Activated CD4-positive, alpha-beta T cell treated with anti-CD3 and anti-CD28 coated beads, Interleukin-10, Interleukin-2, amounts not matched to agents 100 ng/mL and 50 ng/mL, durations not matched to agents 16 hours and 8 hours (primary cell): ENCODE results near the gene PCCA.

Source experiments
- DNase-seq: peaks from one replicate; pipeline ENCODE4 v3.0.0-alpha.2; 2020

The PCCA gene

GRCh38 chr13:100483139-100483538 lies 394.2 kb downstream of the PCCA start:
- no peak for DNase-seq

GRCh38 chr13:100483841-100484381 lies 395.0 kb downstream of the PCCA start:
- no peak for DNase-seq

DNA sequence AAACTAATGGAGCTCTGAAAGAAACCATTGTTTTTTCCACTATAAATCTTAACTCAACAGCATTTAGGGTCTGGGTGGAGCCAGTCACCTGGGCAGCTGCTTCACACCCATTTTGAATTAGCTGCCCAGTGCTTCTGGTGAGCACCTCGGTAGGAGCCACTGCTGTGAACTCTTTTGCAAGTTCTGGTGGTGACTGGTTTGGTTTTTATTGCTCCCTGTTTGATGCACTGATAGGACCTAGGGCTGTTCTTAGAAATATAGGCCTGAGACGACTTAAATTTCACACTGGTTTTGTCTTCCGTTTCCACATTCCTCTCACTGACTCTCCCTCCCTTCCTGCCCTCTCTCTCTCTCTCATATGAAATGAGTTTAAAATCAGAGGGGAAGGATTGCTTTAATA lies 395.8 kb downstream of the PCCA start:
- peak; percentile 17 for DNase-seq

DNA sequence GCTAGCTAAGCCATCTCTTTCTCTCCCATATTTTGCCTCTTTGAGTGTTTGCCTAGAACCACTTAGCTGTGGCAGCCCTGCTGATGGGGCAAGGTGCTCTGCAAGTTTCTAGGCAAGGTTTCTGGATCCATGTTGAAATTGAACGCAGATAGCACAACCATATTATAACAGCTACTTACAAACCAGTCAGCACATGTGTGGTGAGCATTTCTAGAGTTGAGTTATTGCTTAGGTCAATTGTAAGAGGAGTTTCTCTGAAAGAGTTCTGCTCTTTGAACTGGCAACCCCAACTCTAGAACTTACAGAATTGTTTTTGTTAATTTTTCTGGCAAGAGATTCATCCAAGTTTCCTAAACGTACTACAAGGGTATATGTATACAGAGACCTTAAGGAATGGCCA lies 396.4 kb downstream of the PCCA start:
- no peak for DNase-seq

DNA sequence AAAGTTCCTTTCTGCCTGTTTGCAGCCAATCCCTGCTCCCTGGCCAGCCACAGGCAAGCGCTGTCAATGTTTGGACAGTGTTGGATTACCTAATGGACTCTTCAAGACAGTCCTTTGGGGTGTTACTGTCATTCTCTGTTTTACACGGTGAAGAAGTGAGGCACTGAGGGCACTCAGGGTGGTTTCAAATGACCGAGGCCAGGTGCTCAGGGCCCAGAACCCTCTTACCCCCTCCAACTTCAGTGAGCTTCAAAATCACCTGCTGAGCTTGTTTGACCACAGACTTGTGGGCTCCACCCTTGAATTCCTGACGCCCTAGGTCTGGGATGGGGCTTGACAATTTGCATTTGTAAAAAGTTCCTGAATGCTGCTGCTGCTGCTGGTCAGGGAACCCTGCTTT lies 401.8 kb downstream of the PCCA start:
- no peak for DNase-seq

GRCh38 chr13:100491164-100491842 lies 402.4 kb downstream of the PCCA start:
- DNase-seq: no peak

DNA sequence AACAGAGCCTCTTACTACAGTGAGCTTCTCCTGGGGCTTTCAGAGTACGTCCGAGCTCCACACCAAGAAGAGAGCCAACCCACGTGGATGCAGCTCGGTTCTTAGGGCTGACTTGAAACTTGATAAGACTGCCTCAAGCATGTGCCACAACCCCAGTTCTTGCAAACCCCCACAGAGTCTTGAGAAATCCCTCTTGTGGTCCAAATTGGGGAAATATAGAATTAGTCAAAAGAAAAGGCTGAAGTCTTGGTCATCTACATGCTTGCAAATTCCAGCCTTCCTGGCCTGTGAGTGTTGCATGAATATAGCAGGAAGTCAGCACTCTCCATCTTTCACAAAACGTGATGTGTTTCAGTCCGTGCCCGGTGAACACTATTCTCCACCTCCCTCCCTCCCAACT lies 404.5 kb downstream of the PCCA start:
- DNase-seq: no peak

GRCh38 chr13:100495455-100495854 lies 406.6 kb downstream of the PCCA start:
- no peak for DNase-seq

DNA sequence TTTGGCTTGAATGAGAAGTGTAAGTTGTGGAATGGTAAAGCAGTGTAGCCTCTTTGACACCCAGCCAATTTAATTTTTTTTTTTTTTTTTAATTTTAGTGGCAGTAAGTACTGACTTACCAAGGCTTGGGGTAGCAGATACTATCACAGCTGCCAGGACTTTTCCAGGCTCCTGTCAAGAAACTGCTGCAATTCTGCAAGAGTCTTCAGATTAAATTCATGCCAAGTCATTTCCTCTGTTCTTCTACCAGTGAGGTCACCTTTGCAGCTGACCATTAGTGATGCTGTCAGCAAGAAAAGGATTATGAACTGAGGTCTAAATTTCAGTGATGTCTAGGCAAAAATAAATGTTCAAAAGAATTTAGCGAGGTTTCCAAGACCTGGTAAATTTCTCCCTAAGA lies 408.5 kb downstream of the PCCA start:
- DNase-seq: no peak

GRCh38 chr13:100502446-100502845 lies 413.6 kb downstream of the PCCA start:
- no peak for DNase-seq

GRCh38 chr13:100503622-100504021 lies 414.7 kb downstream of the PCCA start:
- no peak for DNase-seq

- DNase-seq: peak; percentile 74
Measured at GRCh38 chr13:100506154-100506553, 417.3 kb downstream of the PCCA start.

GRCh38 chr13:100506600-100507422 lies 417.9 kb downstream of the PCCA start:
- DNase-seq: peak; percentile 49

DNA sequence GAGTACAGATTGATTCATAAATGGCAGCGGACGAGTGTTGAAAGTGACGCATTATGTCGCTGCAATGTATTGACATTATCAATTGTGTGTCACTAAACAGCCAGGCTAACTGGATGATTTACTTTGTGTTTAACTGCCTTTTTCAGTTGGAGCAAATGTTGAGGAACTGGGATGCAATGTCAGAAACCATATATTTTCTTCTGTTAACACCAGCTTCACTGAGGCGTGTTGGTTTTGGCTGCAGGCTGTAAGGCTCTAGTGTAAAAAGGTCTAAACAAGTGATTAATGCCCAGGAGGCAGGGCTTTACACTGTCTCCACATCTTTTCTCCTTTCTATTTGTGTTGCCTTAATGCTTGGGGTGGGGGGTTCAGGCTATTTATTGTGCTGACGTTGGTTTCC lies 419.6 kb downstream of the PCCA start:
- DNase-seq: no peak

GRCh38 chr13:100508996-100509395 lies 420.1 kb downstream of the PCCA start:
- DNase-seq: no peak

GRCh38 chr13:100510208-100510957 lies 421.5 kb downstream of the PCCA start:
- no peak for DNase-seq

DNA sequence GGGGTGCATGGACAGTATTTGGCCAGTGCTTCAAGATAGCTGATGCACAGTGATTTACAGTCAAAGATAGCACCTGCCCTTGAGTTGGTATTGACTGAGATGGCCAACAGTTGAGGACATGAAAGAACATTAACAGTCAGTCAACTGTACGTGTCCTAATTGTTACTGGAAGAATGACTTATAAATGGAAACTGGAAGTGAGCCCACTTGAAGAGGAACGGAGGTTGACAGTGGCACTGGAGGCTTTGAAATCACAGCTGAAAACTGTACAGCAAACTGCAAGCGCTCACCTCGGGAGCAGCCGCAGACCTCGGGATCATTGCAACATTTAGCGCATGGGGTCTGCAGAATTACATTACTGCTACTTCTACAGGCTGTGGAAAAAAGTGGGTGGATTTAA lies 422.6 kb downstream of the PCCA start:
- DNase-seq: no peak

GRCh38 chr13:100512422-100512821 lies 423.5 kb downstream of the PCCA start:
- DNase-seq: no peak

- DNase-seq: no peak
Measured at GRCh38 chr13:100513171-100513570, 424.3 kb downstream of the PCCA start.

DNA sequence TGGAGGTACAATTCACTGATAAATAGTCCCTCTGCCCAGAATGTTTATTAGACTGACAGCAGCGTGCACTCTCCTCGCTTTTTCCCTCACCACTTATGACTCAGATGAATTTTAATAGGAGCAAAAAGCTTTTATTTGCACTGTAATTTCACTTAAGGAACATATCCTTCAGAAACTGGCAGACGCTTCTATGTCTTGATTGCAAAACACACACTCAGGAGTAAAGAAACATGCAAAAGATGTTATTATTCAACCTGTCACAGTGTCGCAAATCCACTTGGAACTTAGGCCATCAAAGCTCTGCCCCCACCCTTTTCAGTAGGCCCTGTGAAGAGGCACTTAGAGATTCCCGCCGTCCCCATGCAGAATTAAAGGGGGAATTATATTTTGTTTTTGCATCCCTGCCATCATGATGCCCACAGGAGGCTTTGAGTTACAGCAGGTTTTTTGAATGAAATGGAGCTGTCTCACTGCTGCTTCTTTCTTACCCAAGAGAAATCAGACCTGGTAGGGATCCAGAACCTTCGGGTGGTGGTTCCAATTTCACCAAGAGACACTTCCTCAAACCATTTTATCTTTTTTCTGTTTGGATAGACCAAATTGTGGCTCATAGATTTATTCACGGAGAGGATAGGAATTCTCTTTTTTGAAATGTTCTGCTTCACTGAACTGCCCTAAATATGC lies 425.2 kb downstream of the PCCA start:
- DNase-seq: no peak

GRCh38 chr13:100514788-100515409 lies 426.0 kb downstream of the PCCA start:
- peak; percentile 76 for DNase-seq

- no peak for DNase-seq
Measured at GRCh38 chr13:100515410-100515800, 426.5 kb downstream of the PCCA start.
